Motor neuron (in vitro differentiated cells): ENCODE data around the gene MCEMP1. TPM values are rescaled to one million over a fixed set of nuclear protein-coding genes. Genes with fewer than 3 reads are reported as not detected.

Experiments used
- ATAC-seq, 8 experiments: fragments of 200-7000 bp; cut with Tn5 transposase; replicated peaks in 6 of 8; 2 replicates each; pipeline ENCODE4 v1.8.0; 2021; ENCODE audit warnings: mild to moderate bottlenecking in 8 of 8, moderate library complexity in 8 of 8
- H3K27ac ChIP-seq, 2 donors: fragments of 250-450 bp; sonication (Bioruptor Pico); 2 replicates each; pipeline ENCODE4 v1.9.0; 2021; ENCODE audit warnings: antibody characterized with exemption in 2 of 2, mild to moderate bottlenecking in 2 of 2, moderate library complexity in 1 of 2
- H3K4me1 ChIP-seq, 2 donors: fragments of 250-450 bp; sonication (Bioruptor Pico); replicated peaks in 1 of 2; 2 replicates each; pipeline ENCODE4 v1.6.1; 2021; ENCODE audit warnings: antibody characterized with exemption in 2 of 2, mild to moderate bottlenecking in 2 of 2, moderate library complexity in 1 of 2
- H3K4me3 ChIP-seq, 5 donors: fragments of 250-450 bp; sonication (Bioruptor Pico); 2 replicates each; pipeline ENCODE4 v1.9.0; 2021; ENCODE audit warnings: antibody characterized with exemption in 5 of 5, mild to moderate bottlenecking in 5 of 5, moderate library complexity in 4 of 5
- WGBS, 10 experiments: fragments of 450-650 bp; shearing (Covaris generic); methylation state at CpG; one replicate each; pipeline ENCODE4 v1.0.0; 2022; 5-methylcytosine and 5-hydroxymethylcytosine counted together
- in situ Hi-C, 9 experiments: fragments of 400-800 bp; cut with MboI; loops; one replicate each; pipeline ENCODE4 v1.15.0; 2021; ENCODE audit warnings: low sequenced_read_pairs in 9 of 9, low pct_unique_long_range_greater_than_20kb in 2 of 9; ENCODE audit not compliant: unreplicated experiment in 9 of 9
- total RNA-seq, 8 experiments: library from RNA; unstranded; fragments of 300-600 nt; gene quantifications; 2 replicates each; pipeline versions ENCODE4 v1.2.3 to v1.2.4, GENCODE V29; 2022

The MCEMP1 gene
- total RNA-seq, 8 experiments from 2014 or later, result 0.13 to 0.85 TPM; not detected in 6

DNA sequence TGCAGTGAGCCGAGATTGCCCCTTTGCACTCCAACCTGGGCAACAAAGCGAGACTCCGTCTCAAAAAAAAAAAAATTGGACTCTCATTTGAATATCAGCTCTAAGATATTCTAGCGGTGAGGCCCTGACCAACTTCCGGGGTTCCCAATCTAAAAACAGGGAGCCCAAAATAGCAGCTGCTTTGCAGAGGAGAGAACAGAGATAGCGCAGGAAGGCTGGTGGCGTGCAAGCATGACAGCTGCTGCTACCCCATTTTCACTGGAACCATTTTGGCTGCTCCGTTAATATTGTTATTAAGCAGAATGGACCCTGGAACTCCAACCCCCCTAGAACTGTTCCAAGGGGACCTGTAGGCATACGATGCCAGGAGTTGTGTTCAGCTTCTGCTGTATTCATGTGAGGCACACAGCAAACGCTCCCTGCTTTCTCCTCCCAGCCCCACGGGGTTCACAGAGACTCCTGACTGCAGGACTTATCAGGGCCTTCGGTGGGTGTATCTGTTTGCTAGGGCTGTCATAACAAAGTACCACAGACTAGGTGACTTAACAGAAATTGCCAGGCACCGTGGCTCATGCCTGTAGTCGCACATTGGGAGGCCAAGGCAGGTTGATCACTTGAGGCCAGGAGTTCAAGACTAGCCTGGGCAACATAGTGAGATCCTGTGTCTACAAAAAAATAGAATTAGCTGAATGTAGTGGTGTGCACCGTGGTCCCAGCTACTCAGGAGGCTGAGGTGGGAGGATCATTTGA, 28.4 kb upstream of the MCEMP1 start:
- Histone ChIP-seq H3K4me3 (no peak overlapping the region), H3K4me1 (no peaks in the 10 kb centered on the region), H3K27ac (no peak overlapping the region)
- in situ Hi-C loops, result no loop called here
- no peak for ATAC-seq
- 0 to 82% (median 72%) methylated on average over 1 to 7 of the region's 15 CpGs; no CpG with 5 or more reads in 2 of the 10 experiments for WGBS, 10 experiments

DNA sequence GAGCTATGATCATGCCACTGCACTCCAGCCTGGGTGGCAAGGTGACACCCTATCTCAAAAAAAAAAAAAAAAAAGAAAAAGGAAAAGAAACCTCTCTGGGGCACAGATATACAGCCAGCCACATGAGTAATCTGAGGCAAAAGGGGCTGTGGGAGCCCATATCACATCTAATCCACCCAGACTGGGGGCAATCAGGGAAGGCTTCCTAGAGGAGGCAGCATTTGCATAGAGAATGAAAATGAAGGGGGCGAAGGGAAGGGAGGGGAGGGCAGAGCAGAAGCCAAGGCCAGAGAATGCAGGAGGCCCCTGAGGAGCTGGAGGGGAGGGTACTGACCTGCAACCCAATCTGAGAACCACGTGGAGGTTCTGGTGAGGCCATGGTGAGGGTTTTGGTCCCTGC, 26.7 kb upstream of the MCEMP1 start:
- no peak for ATAC-seq

DNA sequence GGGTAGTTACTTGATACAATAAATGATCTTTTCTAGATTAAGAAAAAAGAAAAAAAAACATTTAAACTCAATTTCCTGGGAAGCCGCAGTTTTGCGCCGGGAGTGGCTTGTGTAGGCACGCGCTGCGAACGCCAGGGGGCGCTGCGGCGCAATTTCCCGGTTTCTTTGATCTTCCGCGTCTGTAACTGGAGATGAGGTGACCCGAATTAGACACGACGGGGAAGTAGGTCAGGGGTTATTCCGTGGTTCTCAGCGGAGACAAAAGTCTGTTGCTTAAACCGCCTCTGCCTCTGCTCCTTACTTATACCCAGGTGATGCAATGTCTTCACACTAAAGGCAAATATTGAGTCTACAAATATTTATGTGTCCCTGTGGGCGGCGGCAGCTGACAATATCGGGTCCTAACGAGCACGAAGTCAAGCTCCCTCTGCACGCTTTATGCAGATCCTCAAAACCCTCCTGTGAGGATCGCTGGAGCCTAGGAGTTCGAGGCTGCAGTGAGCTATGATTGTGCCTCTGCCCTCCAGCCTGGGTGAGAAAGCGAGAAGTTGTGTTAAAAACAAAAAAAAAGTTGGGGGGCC, 24.7 kb upstream of the MCEMP1 start:
- peak; percentile 66 to 88 (median 78) for ATAC-seq
- no peak overlapping the region for H3K27ac ChIP-seq
- peak overlapping the region in 2 of 5 donors; percentile 6 for H3K4me3 ChIP-seq
- 0 to 20% (median 6%) methylated on average over 2 to 27 of the region's 28 CpGs; no CpG with 5 or more reads in 2 of the 10 experiments for WGBS, 10 experiments
- in situ Hi-C loops, result loop anchor here in 1 of 9 experiments (25.0 kb wide), 1 partner anchor 90 kb away; no protein-coding TSS in a partner anchor
- H3K4me1 ChIP-seq, result no peaks in the 10 kb centered on the region

More for the DNA sequence above, 26.7 kb upstream of the MCEMP1 start:
- Histone ChIP-seq H3K4me1 (no peaks in the 10 kb centered on the region), H3K4me3 (no peak overlapping the region), H3K27ac (no peak overlapping the region)
- in situ Hi-C loops, result loop anchor here in 1 of 9 experiments (25.0 kb wide), 1 partner anchor 88 kb away; no protein-coding TSS in a partner anchor
- 0 to 33% methylated on average over 1 to 2 of the region's 2 CpGs; no CpG with 5 or more reads in 8 of the 10 experiments for WGBS, 10 experiments

DNA sequence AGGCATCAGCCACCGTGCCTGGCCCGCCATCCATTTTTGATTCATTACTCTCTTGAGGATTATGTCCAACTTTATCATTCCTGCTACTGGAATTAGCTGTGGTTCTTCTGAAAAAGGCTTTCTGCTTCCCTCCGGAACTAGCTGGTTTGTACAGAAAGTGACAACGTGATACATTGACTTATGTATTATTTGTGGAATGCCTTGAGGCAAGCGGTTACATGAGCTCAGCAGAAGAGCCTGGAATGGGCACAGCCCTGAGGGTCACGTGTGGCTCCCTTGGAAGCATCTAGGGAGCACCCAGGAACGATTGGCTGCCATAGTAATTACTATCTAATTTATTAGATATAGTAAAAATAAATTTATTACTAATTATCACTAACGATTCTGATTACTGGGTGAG, 22.5 kb upstream of the MCEMP1 start:
- 0 to 80% (median 31%) methylated on average over 1 to 8 of the region's 8 CpGs; no CpG with 5 or more reads in 2 of the 10 experiments for WGBS, 10 experiments
- Histone ChIP-seq H3K4me3 (no peak overlapping the region), H3K27ac (no peak overlapping the region), H3K4me1 (no peaks in the 10 kb centered on the region)
- in situ Hi-C loops, result loop anchor here in 1 of 9 experiments (25.0 kb wide), 1 partner anchor 92 kb away; no protein-coding TSS in a partner anchor
- peak; percentile 52 to 88 (median 78) for ATAC-seq

DNA sequence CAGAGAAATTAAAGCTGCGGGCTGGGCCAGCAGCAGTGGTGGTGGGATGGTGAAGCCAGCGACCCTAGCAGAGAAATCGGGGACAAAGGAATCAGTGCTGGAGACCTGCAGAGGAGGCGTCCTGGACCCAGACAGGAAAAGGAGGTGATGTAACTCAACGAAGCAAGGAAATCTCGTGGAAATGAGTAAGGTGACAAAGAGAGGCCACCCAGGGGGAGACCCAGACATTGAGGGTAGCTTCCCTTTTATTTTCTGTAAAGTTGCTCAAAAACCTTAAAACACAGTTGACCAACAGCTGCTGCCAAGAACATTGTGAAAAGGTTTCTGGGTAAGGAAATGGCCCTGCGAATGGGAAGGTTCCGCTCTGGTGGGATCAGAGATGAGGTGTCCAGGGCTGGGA, 21.3 kb upstream of the MCEMP1 start:
- Histone ChIP-seq H3K4me1 (no peaks in the 10 kb centered on the region), H3K4me3 (no peak overlapping the region), H3K27ac (no peak overlapping the region)
- WGBS, 10 experiments, result 0 to 100% (median 60%) methylated on average over 1 to 7 of the region's 8 CpGs; no CpG with 5 or more reads in 2 of the 10 experiments
- in situ Hi-C loops, result loop anchor here in 1 of 9 experiments (25.0 kb wide), 1 partner anchor 93 kb away; no protein-coding TSS in a partner anchor
- ATAC-seq, result no peak

DNA sequence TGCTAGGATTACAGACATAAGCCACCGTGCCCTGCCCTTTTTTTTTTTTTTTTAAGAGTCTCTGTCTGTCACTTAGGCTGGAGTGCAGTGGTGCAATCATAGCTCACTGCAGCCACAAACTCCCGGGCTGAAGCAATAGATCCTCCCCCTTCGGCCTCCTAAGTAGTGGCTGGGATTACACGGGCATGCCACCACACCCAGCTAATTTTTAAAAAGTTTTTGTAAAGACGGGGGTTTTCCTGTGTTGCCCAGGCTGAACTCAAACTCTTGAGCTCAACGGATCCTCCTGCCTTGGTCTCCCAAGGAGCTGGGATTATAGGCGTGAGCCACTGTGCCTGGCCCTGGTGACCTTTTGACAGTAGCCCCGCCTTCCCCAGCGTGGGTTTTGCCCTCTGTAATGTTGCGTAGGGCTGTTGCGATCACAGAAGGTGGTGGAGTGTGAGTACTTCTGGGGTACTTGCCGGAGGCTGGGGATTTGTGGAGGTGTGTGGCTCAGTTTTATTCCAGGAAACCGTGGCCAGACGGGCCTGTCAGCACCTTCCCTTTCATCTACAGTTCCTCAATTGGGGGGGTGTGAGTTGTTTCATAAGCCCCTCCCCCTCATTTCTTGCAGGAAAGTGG, 19.6 kb upstream of the MCEMP1 start:
- ATAC-seq, result peak in 1 of 8 experiments; percentile 46
- 30 to 90% (median 60%) methylated on average over 2 to 7 of the region's 14 CpGs; no CpG with 5 or more reads in 1 of the 10 experiments for WGBS, 10 experiments

DNA sequence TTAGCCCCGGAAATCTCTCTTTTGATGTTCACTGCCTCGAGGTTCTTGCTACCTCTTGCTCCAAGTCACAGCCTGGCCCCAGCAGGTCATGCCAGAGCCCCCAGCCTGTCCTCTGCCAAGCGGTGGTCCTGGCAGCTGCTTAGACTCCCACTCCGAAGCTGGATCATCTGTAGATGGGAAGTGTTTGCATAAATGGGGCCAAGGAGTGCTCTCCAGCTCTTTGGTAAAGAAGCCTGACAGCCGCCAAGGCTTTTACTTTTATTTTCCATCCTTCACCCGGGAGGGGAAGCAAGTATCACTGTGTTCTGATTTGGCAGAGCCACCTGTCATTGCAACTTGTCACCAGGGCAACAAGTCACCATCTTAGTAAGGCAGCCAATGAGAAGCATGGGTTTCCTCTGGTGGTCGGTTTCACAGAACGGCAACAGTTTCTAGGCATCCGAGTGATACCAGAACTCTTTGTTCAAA, 18.6 kb upstream of the MCEMP1 start:
- ATAC-seq, result peak in 4 of 8 experiments; percentile 35 to 51 (median 38)
- in situ Hi-C loops, result loop anchor here in 1 of 9 experiments (25.0 kb wide), 1 partner anchor 96 kb away; no protein-coding TSS in a partner anchor
- H3K4me3 ChIP-seq, result no peak overlapping the region
- no peaks in the 10 kb centered on the region for H3K4me1 ChIP-seq
- no peak overlapping the region for H3K27ac ChIP-seq
- 6 to 50% (median 22%) methylated on average over 1 to 5 of the region's 9 CpGs; no CpG with 5 or more reads in 2 of the 10 experiments for WGBS, 10 experiments

More for the DNA sequence above, 19.6 kb upstream of the MCEMP1 start:
- no peak overlapping the region for H3K4me3 ChIP-seq
- H3K27ac ChIP-seq, result no peak overlapping the region
- H3K4me1 ChIP-seq, result no peaks in the 10 kb centered on the region
- in situ Hi-C loops, result loop anchor here in 1 of 9 experiments (25.0 kb wide), 1 partner anchor 95 kb away; no protein-coding TSS in a partner anchor

DNA sequence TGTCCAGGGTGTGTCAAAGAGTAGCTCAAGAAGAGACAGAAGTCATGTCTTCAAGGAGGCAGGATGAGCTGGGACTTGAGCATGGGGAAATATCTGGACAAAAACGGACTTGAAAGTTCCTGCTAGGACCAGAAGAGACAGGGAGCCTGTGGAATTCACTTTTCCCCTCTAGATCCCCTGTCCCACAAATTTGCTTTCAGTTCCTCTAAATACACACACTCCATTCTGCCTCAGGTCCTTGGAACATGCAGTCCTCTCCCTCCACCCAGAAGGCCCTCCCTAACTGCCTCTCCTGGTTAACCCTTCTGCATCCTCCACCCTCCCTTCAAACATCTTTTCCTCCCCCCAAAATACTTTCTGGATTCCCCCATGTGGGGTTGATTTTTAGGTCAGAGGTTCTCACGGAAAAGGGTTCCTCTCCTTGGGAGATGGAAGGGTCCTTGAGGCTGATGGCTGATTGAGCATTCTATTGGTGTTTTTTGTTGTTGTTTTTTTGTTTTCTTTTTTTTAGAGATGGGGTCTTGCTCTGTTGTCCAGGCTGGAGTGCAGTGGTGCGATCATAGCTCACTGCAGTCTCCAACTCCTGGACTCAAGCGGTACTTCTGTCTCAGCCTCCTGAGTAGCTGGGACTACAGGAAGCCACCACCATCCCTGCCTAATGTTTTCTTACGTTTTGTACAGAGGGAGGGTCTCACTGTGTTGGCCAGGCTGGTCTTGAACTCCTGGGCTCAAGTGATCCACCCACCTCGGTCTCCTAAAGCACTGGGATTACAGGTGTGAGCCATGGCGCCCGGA, 14.9 kb upstream of the MCEMP1 start:
- in situ Hi-C loops, result loop anchor here in 1 of 9 experiments (25.0 kb wide), 1 partner anchor 100 kb away; no protein-coding TSS in a partner anchor
- no peak for ATAC-seq
- Histone ChIP-seq H3K4me1 (no peaks in the 10 kb centered on the region), H3K27ac (no peak overlapping the region), H3K4me3 (no peak overlapping the region)
- 13 to 91% (median 44%) methylated on average over 2 to 7 of the region's 8 CpGs; no CpG with 5 or more reads in 2 of the 10 experiments for WGBS, 10 experiments

DNA sequence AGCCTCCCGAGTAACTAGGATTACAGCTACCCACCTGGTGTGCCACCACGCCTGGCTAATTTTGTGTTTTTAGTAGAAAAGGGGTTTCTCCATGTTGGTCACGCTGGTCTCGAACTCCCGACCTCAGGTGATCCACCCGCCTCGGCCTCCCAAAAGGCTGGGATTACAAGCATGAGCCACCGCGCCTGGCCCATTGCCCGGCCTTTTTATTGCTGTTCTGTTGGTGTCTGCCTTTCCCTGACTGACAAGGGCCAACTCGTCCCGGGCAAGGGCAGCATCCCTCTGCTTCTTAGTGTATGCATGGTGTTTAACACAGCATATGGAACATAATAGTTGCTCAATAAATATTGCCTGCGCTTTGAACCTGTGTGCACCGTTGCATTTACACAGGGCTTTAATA, 14.2 kb upstream of the MCEMP1 start:
- 0 to 92% (median 69%) methylated on average over 1 to 13 of the region's 14 CpGs for whole genome bisulfite sequencing, 10 experiments
- ATAC-seq, result no peak
- in situ Hi-C loops, result loop anchor here in 1 of 9 experiments (25.0 kb wide), 1 partner anchor 100 kb away; no protein-coding TSS in a partner anchor
- no peaks in the 10 kb centered on the region for H3K4me1 ChIP-seq
- H3K27ac ChIP-seq, result no peak overlapping the region
- H3K4me3 ChIP-seq, result no peak overlapping the region

DNA sequence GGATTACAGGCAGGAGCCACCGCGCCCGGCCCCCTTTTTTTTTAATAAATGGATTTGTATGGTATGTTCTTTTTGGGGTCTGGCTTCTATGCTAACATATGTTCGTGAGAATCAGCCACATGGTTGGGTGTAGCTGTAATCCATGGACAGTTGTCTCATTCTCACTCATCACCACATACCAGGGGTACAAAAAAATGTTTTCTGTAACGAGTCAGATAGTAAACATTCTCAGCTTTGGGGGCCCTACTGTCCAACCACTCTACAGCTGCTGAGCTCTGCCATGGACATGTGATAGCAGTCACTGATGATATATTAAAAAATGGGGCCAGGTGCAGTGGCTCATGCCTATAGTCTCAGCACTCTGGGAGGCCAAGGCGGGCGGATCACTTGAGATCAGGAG, 13.2 kb upstream of the MCEMP1 start:
- WGBS, 10 experiments, result 4 to 79% (median 30%) methylated on average over 1 to 5 of the region's 7 CpGs; no CpG with 5 or more reads in 2 of the 10 experiments
- no peaks in the 10 kb centered on the region for H3K4me1 ChIP-seq
- H3K27ac ChIP-seq, result no peak overlapping the region
- ATAC-seq, result no peak
- in situ Hi-C loops, result loop anchor here in 1 of 9 experiments (25.0 kb wide), 1 partner anchor 101 kb away; no protein-coding TSS in a partner anchor
- no peak overlapping the region for H3K4me3 ChIP-seq

DNA sequence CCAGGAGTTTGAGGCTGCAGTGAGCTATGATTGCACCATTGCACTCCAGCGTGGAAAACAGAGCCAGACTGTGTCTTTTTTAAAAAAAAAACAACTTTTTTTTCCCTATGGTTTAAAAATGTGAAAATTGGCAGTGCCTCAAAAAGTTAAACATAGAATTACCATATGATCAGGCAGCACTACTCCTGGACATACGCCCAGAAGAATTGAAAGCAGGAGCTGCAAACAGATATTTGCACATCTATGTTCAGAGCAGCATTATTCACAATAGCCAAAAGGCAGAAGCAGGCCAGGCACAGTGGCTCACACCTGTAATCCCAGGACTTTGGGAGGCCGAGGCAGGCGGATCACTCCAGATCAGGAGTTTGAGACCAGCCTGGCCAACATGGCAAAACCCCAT, 11.8 kb upstream of the MCEMP1 start:
- in situ Hi-C loops, result loop anchor here in 1 of 9 experiments (25.0 kb wide), 1 partner anchor 103 kb away; no protein-coding TSS in a partner anchor
- 0 to 100% (median 66%) methylated on average over 1 to 4 of the region's 4 CpGs for WGBS, 10 experiments
- Histone ChIP-seq H3K4me3 (no peak overlapping the region), H3K27ac (no peak overlapping the region), H3K4me1 (no peaks in the 10 kb centered on the region)
- ATAC-seq, result peak in 3 of 8 experiments; percentile 97 to 99 (median 97)

DNA sequence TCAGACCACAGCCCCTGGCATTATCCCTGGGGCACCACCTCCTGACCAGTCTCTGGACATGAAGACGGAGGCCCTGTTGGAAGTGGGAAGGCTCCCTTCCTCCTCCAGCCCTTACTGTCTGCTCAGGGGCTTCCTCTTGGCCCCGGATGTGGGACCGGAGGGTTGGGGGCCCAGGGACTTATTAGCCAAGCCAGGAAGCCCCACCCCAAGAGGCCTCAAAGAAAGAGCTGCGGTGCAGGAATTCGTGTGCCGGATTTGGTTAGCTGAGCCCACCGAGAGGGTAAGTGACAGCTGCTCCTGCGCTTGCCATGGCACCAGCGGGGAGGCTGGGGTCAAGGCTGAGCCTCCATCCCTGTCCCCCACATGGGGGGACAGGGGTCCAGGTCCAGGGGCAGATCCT, 8.0 kb upstream of the MCEMP1 start, which contains the start of gene RETN:
RETN (plus strand) TSS at position 208 of the 400 bp plus-strand sequence. CDS start 278 bp downstream, outside the sequence.
- 0 to 86% (median 49%) methylated on average over 1 to 4 of the region's 9 CpGs; no CpG with 5 or more reads in 6 of the 10 experiments for WGBS, 10 experiments
- in situ Hi-C loops, result loop anchor here in 1 of 9 experiments (25.0 kb wide), 1 partner anchor 107 kb away; no protein-coding TSS in a partner anchor
- peak within 1 kb of the TSS in 3 of 5 donors; percentile 9 to 30 (median 29) for H3K4me3 ChIP-seq
- H3K27ac ChIP-seq, result no peak within 1 kb of the TSS
- H3K4me1 ChIP-seq, result no peaks in the 10 kb centered on the region
- no peak for ATAC-seq
